ENCODE measurements around the gene TSHZ2.

TSHZ2 gene

DNA sequence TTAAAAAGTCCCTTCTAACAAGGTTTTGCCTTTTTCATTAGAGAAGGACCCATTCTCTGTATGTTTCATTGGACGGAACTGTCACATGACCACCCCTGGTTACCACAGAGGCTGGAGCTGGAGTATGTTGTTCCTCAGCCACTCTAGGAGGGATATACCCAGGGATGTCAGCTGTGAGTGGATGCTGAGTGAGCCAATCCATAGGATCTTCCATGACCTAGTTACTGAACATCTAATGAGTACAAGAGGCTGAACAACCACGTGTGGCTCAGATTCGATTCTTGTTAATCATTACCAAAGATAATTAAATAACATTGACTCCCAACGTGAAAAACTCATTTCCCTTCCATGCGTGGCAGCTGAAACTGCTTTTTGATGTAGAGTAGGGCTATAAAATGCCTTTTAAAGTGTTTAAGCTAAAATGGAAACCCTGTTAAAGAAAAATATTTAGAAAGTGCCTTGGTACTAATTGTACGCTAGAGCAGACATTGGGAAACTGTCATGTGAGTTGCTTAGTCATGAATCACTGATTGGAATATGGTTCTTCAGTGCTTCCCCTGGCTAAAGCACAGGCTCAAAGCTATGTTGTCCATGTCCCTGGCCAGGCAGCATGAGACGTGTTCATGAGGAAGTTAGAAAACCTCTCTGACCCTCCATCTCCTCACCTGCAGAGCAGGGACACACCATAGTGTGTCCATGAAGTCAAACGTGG lies 365.4 kb downstream of the TSHZ2 start:
- 90% methylated on average over 5 of the region's 8 CpGs for WGBS (ENCODE audit: insufficient coverage)
- no peaks in the 10 kb centered on the region for H3K36me3 ChIP-seq (ENCODE audit: control insufficient read depth in 4 of 4, insufficient read depth in 4 of 4, low read length in 3 of 4)
- CTCF ChIA-PET: no interaction called here

DNA sequence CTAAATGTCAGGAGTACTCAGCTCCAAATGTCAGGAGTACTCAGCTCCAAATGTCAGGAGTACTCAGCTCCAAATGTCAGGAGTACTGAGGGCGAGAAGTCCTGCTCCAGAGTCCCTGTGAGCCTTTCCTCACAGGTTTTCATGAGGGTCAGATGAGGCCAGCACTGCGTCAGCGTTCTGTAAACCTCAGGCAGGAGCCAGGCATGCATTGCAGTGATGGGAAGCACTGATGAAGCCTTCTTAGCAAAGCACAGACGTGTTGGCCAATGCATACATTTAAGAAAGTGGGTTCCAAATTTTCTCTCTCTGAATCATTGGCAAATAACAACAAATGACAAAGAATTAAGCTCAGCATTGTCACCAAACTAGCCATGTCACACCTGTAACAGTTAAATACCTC lies 366.6 kb downstream of the TSHZ2 start:
- DNase-seq: no peak
- Histone ChIP-seq H3K27ac (ENCODE audit: insufficient read depth in 1 of 2, low read depth in 1 of 2, low read length in 2 of 2, poor library complexity in 1 of 2, severe bottlenecking in 2 of 2) (no peak overlapping the region), H3K36me3 (ENCODE audit: control insufficient read depth in 4 of 4, insufficient read depth in 4 of 4, low read length in 3 of 4) (no peaks in the 10 kb centered on the region), H3K4me3 (ENCODE audit: control insufficient read depth in 1 of 7, extremely low read depth in 1 of 7, insufficient read depth in 4 of 7, low read depth in 2 of 7, low read length in 6 of 7) (no peak overlapping the region), H3K27me3 (replicated peaks in 2 of 5; ENCODE audit: control insufficient read depth in 4 of 5, insufficient read depth in 5 of 5, low read length in 4 of 5) (no peaks in the 10 kb centered on the region), H3K9me3 (ENCODE audit: control extremely low read depth in 1 of 5, control insufficient read depth in 4 of 5, insufficient read depth in 2 of 5, low read depth in 1 of 5, low read length in 4 of 5) (no peaks in the 10 kb centered on the region), H3K4me1 (ENCODE audit: control extremely low read depth in 1 of 4, control insufficient read depth in 4 of 4, insufficient read depth in 4 of 4, low read length in 3 of 4) (no peaks in the 10 kb centered on the region)
- POLR2A ChIA-PET: no interaction called here
- WGBS (ENCODE audit: insufficient coverage): 89% methylated on average over 4 of the region's 4 CpGs
- CTCF ChIA-PET: interaction anchor here (0.6 kb wide), 1 partner anchor 53 kb away, joined by 3 read pairs; no protein-coding TSS in a partner anchor

More for the DNA sequence above, 365.4 kb downstream of the TSHZ2 start:
- Histone ChIP-seq H3K4me1 (ENCODE audit: control extremely low read depth in 1 of 4, control insufficient read depth in 4 of 4, insufficient read depth in 4 of 4, low read length in 3 of 4) (no peaks in the 10 kb centered on the region), H3K27ac (ENCODE audit: insufficient read depth in 1 of 2, low read depth in 1 of 2, low read length in 2 of 2, poor library complexity in 1 of 2, severe bottlenecking in 2 of 2) (no peak overlapping the region), H3K9me3 (ENCODE audit: control extremely low read depth in 1 of 5, control insufficient read depth in 4 of 5, insufficient read depth in 2 of 5, low read depth in 1 of 5, low read length in 4 of 5) (no peaks in the 10 kb centered on the region), H3K4me3 (ENCODE audit: control insufficient read depth in 1 of 7, extremely low read depth in 1 of 7, insufficient read depth in 4 of 7, low read depth in 2 of 7, low read length in 6 of 7) (no peak overlapping the region), H3K27me3 (replicated peaks in 2 of 5; ENCODE audit: control insufficient read depth in 4 of 5, insufficient read depth in 5 of 5, low read length in 4 of 5) (no peaks in the 10 kb centered on the region)
- POLR2A ChIA-PET: no interaction called here
- no peak for DNase-seq

DNA sequence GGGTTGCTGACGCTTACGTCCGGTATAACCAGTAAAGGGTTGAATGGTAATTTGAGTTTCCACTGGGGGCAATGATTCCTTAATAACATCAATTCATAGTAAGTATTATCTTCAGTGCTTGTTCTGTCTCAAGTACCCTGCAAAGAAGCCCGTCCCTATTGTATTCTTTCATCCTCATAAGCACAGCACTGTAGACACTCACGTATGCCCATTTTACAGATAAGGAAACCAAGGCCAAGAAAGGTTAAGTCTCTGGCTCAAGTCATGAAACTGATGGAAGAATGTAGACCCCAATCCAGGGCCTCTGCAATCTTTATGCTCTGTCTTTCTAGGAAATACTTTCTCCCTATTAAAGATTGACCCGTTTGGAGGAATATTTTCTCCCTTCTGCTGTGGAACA lies 370.3 kb downstream of the TSHZ2 start:
- WGBS (ENCODE audit: insufficient coverage): 67% methylated on average over 3 of the region's 6 CpGs
- no peak for DNase-seq
- Histone ChIP-seq H3K4me1 (ENCODE audit: control extremely low read depth in 1 of 4, control insufficient read depth in 4 of 4, insufficient read depth in 4 of 4, low read length in 3 of 4) (peaks cover 0 to 2% (median 0%) of the 10 kb centered on the region in 4 experiments), H3K36me3 (ENCODE audit: control insufficient read depth in 4 of 4, insufficient read depth in 4 of 4, low read length in 3 of 4) (no peaks in the 10 kb centered on the region), H3K27ac (ENCODE audit: insufficient read depth in 1 of 2, low read depth in 1 of 2, low read length in 2 of 2, poor library complexity in 1 of 2, severe bottlenecking in 2 of 2) (no peak overlapping the region), H3K4me3 (ENCODE audit: control insufficient read depth in 1 of 7, extremely low read depth in 1 of 7, insufficient read depth in 4 of 7, low read depth in 2 of 7, low read length in 6 of 7) (no peak overlapping the region), H3K27me3 (replicated peaks in 2 of 5; ENCODE audit: control insufficient read depth in 4 of 5, insufficient read depth in 5 of 5, low read length in 4 of 5) (peaks cover 0 to 4% (median 0%) of the 10 kb centered on the region in 5 experiments), H3K9me3 (ENCODE audit: control extremely low read depth in 1 of 5, control insufficient read depth in 4 of 5, insufficient read depth in 2 of 5, low read depth in 1 of 5, low read length in 4 of 5) (no peaks in the 10 kb centered on the region)
- ChIA-PET POLR2A (interaction anchor here (0.6 kb wide), 1 partner anchor 1360 kb away, joined by 3 read pairs; no protein-coding TSS in a partner anchor), CTCF (no interaction called here)

DNA sequence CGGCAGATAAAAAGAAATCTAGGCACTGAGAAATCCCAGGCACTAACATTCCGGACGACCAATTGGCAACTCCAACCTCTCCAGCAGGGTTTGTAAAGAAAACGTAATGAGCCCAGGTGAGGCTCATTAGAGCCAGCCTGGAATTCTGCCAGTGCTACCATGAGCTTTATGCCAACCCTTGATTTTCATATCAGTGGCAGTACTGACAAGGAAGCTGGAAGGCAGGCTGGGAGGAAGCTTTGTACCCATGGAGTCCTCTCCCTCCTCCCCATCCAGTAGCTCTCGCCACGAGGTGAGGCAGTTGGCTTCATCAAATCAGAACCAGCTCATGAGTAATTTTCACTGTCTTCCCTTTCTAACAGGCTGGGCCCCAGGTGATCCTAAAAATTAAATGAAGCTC lies 371.3 kb downstream of the TSHZ2 start:
- ChIA-PET POLR2A (no interaction called here), CTCF (no interaction called here)
- H3K27ac ChIP-seq (ENCODE audit: insufficient read depth in 1 of 2, low read depth in 1 of 2, low read length in 2 of 2, poor library complexity in 1 of 2, severe bottlenecking in 2 of 2): no peak overlapping the region
- no peaks in the 10 kb centered on the region for H3K36me3 ChIP-seq (ENCODE audit: control insufficient read depth in 4 of 4, insufficient read depth in 4 of 4, low read length in 3 of 4)
- peaks cover 0 to 2% (median 0%) of the 10 kb centered on the region in 4 experiments for H3K4me1 ChIP-seq (ENCODE audit: control extremely low read depth in 1 of 4, control insufficient read depth in 4 of 4, insufficient read depth in 4 of 4, low read length in 3 of 4)
- H3K4me3 ChIP-seq (ENCODE audit: control insufficient read depth in 1 of 7, extremely low read depth in 1 of 7, insufficient read depth in 4 of 7, low read depth in 2 of 7, low read length in 6 of 7): no peak overlapping the region
- 94% methylated on average over 4 of the region's 6 CpGs for WGBS (ENCODE audit: insufficient coverage)
- H3K9me3 ChIP-seq (ENCODE audit: control extremely low read depth in 1 of 5, control insufficient read depth in 4 of 5, insufficient read depth in 2 of 5, low read depth in 1 of 5, low read length in 4 of 5): no peaks in the 10 kb centered on the region
- no peak for DNase-seq
- H3K27me3 ChIP-seq (replicated peaks in 2 of 5; ENCODE audit: control insufficient read depth in 4 of 5, insufficient read depth in 5 of 5, low read length in 4 of 5): peaks cover 0 to 4% (median 0%) of the 10 kb centered on the region in 5 experiments

DNA sequence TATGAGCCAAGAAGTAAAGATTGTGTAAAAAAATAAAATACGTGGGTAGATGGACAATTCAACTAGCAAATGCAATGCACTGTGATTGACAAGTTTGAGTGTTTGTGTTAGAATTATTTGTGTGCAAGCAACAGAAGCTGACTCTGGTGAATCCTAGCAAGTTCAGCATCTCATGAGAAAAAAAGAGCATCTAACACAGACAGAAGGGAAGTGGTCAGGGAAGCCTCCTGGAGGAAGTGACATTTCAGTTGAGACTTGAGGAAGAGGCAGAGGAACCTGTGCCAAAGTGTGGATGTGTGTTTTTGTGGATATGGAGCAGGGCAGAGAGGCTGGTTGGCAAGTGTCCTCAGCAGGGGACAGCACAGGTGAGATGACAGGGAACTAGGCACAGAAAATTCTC lies 372.7 kb downstream of the TSHZ2 start:
- CTCF ChIA-PET: no interaction called here
- Histone ChIP-seq H3K4me1 (ENCODE audit: control extremely low read depth in 1 of 4, control insufficient read depth in 4 of 4, insufficient read depth in 4 of 4, low read length in 3 of 4) (peaks cover 0 to 2% (median 0%) of the 10 kb centered on the region in 4 experiments), H3K4me3 (ENCODE audit: control insufficient read depth in 1 of 7, extremely low read depth in 1 of 7, insufficient read depth in 4 of 7, low read depth in 2 of 7, low read length in 6 of 7) (no peak overlapping the region), H3K27ac (ENCODE audit: insufficient read depth in 1 of 2, low read depth in 1 of 2, low read length in 2 of 2, poor library complexity in 1 of 2, severe bottlenecking in 2 of 2) (no peak overlapping the region), H3K9me3 (ENCODE audit: control extremely low read depth in 1 of 5, control insufficient read depth in 4 of 5, insufficient read depth in 2 of 5, low read depth in 1 of 5, low read length in 4 of 5) (no peaks in the 10 kb centered on the region), H3K27me3 (replicated peaks in 2 of 5; ENCODE audit: control insufficient read depth in 4 of 5, insufficient read depth in 5 of 5, low read length in 4 of 5) (peaks cover 0 to 4% (median 0%) of the 10 kb centered on the region in 5 experiments), H3K36me3 (ENCODE audit: control insufficient read depth in 4 of 4, insufficient read depth in 4 of 4, low read length in 3 of 4) (no peaks in the 10 kb centered on the region)
- POLR2A ChIA-PET: no interaction called here
- WGBS (ENCODE audit: insufficient coverage): 82% methylated on average over 1 of the region's 1 CpG
- peak in 1 of 3 donors; percentile 34 for DNase-seq

DNA sequence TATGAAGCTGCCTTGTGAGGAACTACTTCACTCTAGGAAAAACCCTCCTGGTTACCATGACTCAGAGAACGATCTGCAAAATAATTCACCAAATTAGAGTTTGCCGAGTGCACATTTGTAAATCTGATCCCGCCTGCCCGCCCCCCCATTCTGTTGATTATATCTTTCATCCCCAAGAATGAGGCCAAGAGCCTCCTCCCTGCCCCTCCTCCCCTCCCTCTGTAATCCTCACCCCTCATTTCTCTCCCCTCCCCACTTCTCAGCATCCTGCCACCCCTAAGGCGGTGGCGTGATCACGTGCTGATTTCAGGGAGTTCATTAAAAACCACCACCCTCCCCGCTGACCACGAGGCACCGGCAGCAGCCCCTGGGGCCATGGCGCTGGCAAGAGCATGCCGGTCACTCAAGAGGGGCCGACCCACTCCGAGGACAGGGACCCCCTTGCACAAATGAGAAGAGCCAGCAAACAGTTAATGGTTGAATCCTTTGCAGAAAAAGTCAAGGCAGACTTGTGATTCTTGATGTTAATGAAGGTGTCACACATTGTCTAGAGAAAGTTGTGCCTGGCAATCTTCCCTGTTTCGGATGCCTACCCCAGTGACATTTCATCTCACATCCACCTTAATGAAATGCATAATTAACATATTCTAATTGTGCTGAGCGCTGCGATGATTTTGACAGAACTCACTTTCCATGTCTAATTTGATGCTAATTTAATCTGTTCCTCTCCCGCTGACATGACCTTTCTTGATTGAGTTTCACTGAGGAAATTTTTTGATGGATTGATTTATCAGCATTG lies 373.6 kb downstream of the TSHZ2 start:
- no peak for DNase-seq
- Histone ChIP-seq H3K27ac (ENCODE audit: insufficient read depth in 1 of 2, low read depth in 1 of 2, low read length in 2 of 2, poor library complexity in 1 of 2, severe bottlenecking in 2 of 2) (no peak overlapping the region), H3K9me3 (ENCODE audit: control extremely low read depth in 1 of 5, control insufficient read depth in 4 of 5, insufficient read depth in 2 of 5, low read depth in 1 of 5, low read length in 4 of 5) (no peaks in the 10 kb centered on the region), H3K36me3 (ENCODE audit: control insufficient read depth in 4 of 4, insufficient read depth in 4 of 4, low read length in 3 of 4) (no peaks in the 10 kb centered on the region), H3K4me3 (ENCODE audit: control insufficient read depth in 1 of 7, extremely low read depth in 1 of 7, insufficient read depth in 4 of 7, low read depth in 2 of 7, low read length in 6 of 7) (no peak overlapping the region), H3K4me1 (ENCODE audit: control extremely low read depth in 1 of 4, control insufficient read depth in 4 of 4, insufficient read depth in 4 of 4, low read length in 3 of 4) (peaks cover 0 to 2% (median 0%) of the 10 kb centered on the region in 4 experiments), H3K27me3 (replicated peaks in 2 of 5; ENCODE audit: control insufficient read depth in 4 of 5, insufficient read depth in 5 of 5, low read length in 4 of 5) (peaks cover 0 to 4% (median 0%) of the 10 kb centered on the region in 5 experiments)
- ChIA-PET POLR2A (no interaction called here), CTCF (no interaction called here)
- 93% methylated on average over 14 of the region's 18 CpGs for WGBS (ENCODE audit: insufficient coverage)

DNA sequence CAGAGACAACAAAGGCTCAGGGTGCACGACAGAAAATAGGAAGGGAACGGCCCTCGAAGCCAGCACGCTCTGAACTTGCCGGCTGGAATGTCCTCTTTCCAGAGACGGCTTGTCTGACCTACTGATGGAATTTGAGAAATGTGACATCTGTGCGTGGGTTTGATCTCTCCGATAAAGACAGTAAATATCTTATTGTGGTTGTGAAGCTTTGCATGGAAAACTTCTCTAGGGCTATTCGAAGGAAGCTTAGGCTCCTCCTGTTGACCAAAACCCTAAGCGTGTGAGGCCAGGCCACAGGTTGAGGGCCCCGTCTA lies 374.1 kb downstream of the TSHZ2 start:
- CTCF ChIA-PET: no interaction called here
- no peak overlapping the region for H3K27ac ChIP-seq (ENCODE audit: insufficient read depth in 1 of 2, low read depth in 1 of 2, low read length in 2 of 2, poor library complexity in 1 of 2, severe bottlenecking in 2 of 2)
- H3K9me3 ChIP-seq (ENCODE audit: control extremely low read depth in 1 of 5, control insufficient read depth in 4 of 5, insufficient read depth in 2 of 5, low read depth in 1 of 5, low read length in 4 of 5): no peaks in the 10 kb centered on the region
- DNase-seq: no peak
- H3K27me3 ChIP-seq (replicated peaks in 2 of 5; ENCODE audit: control insufficient read depth in 4 of 5, insufficient read depth in 5 of 5, low read length in 4 of 5): peaks cover 0 to 5% (median 0%) of the 10 kb centered on the region in 5 experiments
- H3K4me1 ChIP-seq (ENCODE audit: control extremely low read depth in 1 of 4, control insufficient read depth in 4 of 4, insufficient read depth in 4 of 4, low read length in 3 of 4): peaks cover 0 to 2% (median 0%) of the 10 kb centered on the region in 4 experiments
- POLR2A ChIA-PET: no interaction called here
- WGBS (ENCODE audit: insufficient coverage): 84% methylated on average over 11 of the region's 11 CpGs
- H3K36me3 ChIP-seq (ENCODE audit: control insufficient read depth in 4 of 4, insufficient read depth in 4 of 4, low read length in 3 of 4): no peaks in the 10 kb centered on the region
- H3K4me3 ChIP-seq (ENCODE audit: control insufficient read depth in 1 of 7, extremely low read depth in 1 of 7, insufficient read depth in 4 of 7, low read depth in 2 of 7, low read length in 6 of 7): no peak overlapping the region
